ENCODE measurements around the gene CFTR. TPM values are rescaled to one million over a fixed set of nuclear protein-coding genes. Genes with fewer than 3 reads are reported as not detected.

Gene CFTR
- polyA plus RNA-seq, 2 of the 4 experiments (the other 2 are of a cell fraction): 0.13 to 0.31 TPM

GRCh38 chr7:117605712-117606111 lies 125.9 kb downstream of the CFTR start (continued):
- no peak for TF ChIP-seq CBX2 (IDR thresholded peaks at IDR 0.05; ENCODE audit: borderline replicate concordance, low read depth)
- TF ChIP-seq EHMT2 (IDR thresholded peaks at IDR 0.05; ENCODE audit: low read depth): no peak
- TF ChIP-seq RCOR1 (IDR thresholded peaks at IDR 0.05; ENCODE audit: low read depth, low read length): no peak
- TF ChIP-seq MAFK (IDR thresholded peaks at IDR 0.05; ENCODE audit: partially characterized antibody): no peak
- TF ChIP-seq KDM5A (IDR thresholded peaks at IDR 0.05): no peak
- no peak for TF ChIP-seq EHF (CRISPR knock-in tag; IDR thresholded peaks at IDR 0.05)
- TF ChIP-seq, protein P1, sequence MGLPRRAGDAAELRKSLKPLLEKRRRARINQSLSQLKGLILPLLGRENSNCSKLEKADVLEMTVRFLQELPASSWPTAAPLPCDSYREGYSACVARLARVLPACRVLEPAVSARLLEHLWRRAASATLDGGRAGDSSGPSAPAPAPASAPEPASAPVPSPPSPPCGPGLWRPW (IDR thresholded peaks at IDR 0.05): 0 out of 2 replicates have a peak, but pooled peaks have one; percentile 16
- peak; percentile 14; the same call in 1 of the 3 replicates for TF ChIP-seq SMC3 (IDR thresholded peaks at IDR 0.05)
- no peak for TF ChIP-seq RNF2 (IDR thresholded peaks at IDR 0.05; ENCODE audit: borderline replicate concordance, low read depth)
- TF ChIP-seq FOSB (CRISPR knock-in tag; IDR thresholded peaks at IDR 0.05): no peak

DNA sequence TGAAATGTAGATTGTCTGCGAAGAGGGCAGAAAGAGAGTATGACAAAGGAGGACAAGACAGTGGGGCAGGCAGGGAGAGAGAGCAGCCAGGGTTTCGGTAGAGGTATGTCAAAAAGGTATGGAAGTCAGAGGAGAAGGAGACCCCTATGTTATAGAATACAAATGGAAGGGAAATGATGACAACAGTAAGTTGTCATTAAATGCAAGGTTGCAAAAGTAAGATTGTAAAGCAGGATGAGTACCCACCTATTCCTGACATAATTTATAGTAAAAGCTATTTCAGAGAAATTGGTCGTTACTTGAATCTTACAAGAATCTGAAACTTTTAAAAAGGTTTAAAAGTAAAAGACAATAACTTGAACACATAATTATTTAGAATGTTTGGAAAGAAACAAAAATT lies 126.3 kb downstream of the CFTR start:
- WGBS (ENCODE audit: missing lambda C conversion rate): 78% methylated on average over 3 of the region's 3 CpGs
- DNase-seq (ENCODE audit: low read depth in 1 of 2, low spot score in 1 of 2): no peak
- POLR2A ChIA-PET: no interaction called here
- Histone ChIP-seq H3K4me3 (no peak overlapping the region), H3K27ac (peak overlapping the region; percentile 49 to 71; a peak in 4 of 6 replicates), H3K9me3 (no peaks in the 10 kb centered on the region; the same call in 2 of the 3 replicates), H3K4me1 (peaks cover 36% of the 10 kb centered on the region), H3K4me2 (peak overlapping the region; percentile 60; the same call in 1 of the 3 replicates)
- TF ChIP-seq CBX8 (IDR thresholded peaks at IDR 0.05) (no peak), MAFK (IDR thresholded peaks at IDR 0.05; ENCODE audit: partially characterized antibody) (peak; percentile 62)
- TF ChIP-seq, protein P2, sequence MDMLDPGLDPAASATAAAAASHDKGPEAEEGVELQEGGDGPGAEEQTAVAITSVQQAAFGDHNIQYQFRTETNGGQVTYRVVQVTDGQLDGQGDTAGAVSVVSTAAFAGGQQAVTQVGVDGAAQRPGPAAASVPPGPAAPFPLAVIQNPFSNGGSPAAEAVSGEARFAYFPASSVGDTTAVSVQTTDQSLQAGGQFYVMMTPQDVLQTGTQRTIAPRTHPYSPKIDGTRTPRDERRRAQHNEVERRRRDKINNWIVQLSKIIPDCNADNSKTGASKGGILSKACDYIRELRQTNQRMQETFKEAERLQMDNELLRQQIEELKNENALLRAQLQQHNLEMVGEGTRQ (IDR thresholded peaks at IDR 0.05): no peak
- CTCF ChIA-PET: no interaction called here
- no peak for FAIRE-seq
- ATAC-seq: no peak

DNA sequence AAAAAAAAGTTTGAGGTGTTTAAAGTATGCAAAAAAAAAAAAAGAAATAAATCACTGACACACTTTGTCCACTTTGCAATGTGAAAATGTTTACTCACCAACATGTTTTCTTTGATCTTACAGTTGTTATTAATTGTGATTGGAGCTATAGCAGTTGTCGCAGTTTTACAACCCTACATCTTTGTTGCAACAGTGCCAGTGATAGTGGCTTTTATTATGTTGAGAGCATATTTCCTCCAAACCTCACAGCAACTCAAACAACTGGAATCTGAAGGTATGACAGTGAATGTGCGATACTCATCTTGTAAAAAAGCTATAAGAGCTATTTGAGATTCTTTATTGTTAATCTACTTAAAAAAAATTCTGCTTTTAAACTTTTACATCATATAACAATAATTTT lies 130.6 kb downstream of the CFTR start:
- no peaks in the 10 kb centered on the region; the same call in 2 of the 3 replicates for H3K9me3 ChIP-seq
- H3K4me1 ChIP-seq: peaks cover 20% of the 10 kb centered on the region
- ATAC-seq (no peak), FAIRE-seq (no peak), DNase-seq (ENCODE audit: low read depth in 1 of 2, low spot score in 1 of 2) (no peak)
- no peak overlapping the region for H3K4me3 ChIP-seq
- TF ChIP-seq MAFK (IDR thresholded peaks at IDR 0.05; ENCODE audit: partially characterized antibody) (no peak), RFX5 (IDR thresholded peaks at IDR 0.05) (no peak)
- H3K27ac ChIP-seq: no peak overlapping the region
- ChIA-PET POLR2A (no interaction called here), CTCF (no interaction called here)
- WGBS (ENCODE audit: missing lambda C conversion rate): 92% methylated on average over 2 of the region's 2 CpGs
- H3K4me2 ChIP-seq: no peak overlapping the region

- POLR2A ChIA-PET: no interaction called here
- CTCF ChIA-PET: no interaction called here
- H3K9me3 ChIP-seq: no peaks in the 10 kb centered on the region
- no peak overlapping the region for H3K27ac ChIP-seq
- no peak for TF ChIP-seq EHMT2 (IDR thresholded peaks at IDR 0.05; ENCODE audit: low read depth)
- TF ChIP-seq, protein P1 (IDR thresholded peaks at IDR 0.05): no peak
- TF ChIP-seq HMGXB4 (CRISPR knock-in tag; IDR thresholded peaks at IDR 0.05; ENCODE audit: borderline replicate concordance): no peak
- no peak for TF ChIP-seq MAZ (IDR thresholded peaks at IDR 0.05; ENCODE audit: borderline replicate concordance, low read depth, low read length)
- no peak for TF ChIP-seq CTCF (IDR thresholded peaks at IDR 0.05)
- TF ChIP-seq POLR2A (IDR thresholded peaks at IDR 0.05; ENCODE audit: low read length): no peak
- no peak for TF ChIP-seq PHF8 (IDR thresholded peaks at IDR 0.05; ENCODE audit: borderline replicate concordance, low read depth)
- TF ChIP-seq RNF2 (IDR thresholded peaks at IDR 0.05; ENCODE audit: borderline replicate concordance, low read depth): no peak
- TF ChIP-seq, protein P2 (IDR thresholded peaks at IDR 0.05): no peak
- TF ChIP-seq TFCP2L1 (CRISPR knock-in tag; IDR thresholded peaks at IDR 0.05): no peak
- no peak for TF ChIP-seq MAFK (IDR thresholded peaks at IDR 0.05; ENCODE audit: partially characterized antibody)
- no peak for TF ChIP-seq CEBPB (IDR thresholded peaks at IDR 0.05)
- no peak for TF ChIP-seq SREBF2 (IDR thresholded peaks at IDR 0.05)
- TF ChIP-seq, protein P3, sequence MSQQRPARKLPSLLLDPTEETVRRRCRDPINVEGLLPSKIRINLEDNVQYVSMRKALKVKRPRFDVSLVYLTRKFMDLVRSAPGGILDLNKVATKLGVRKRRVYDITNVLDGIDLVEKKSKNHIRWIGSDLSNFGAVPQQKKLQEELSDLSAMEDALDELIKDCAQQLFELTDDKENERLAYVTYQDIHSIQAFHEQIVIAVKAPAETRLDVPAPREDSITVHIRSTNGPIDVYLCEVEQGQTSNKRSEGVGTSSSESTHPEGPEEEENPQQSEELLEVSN (IDR thresholded peaks at IDR 0.05; ENCODE audit: borderline replicate concordance, low read depth): no peak
- no peak for TF ChIP-seq FOXS1 (CRISPR knock-in tag; IDR thresholded peaks at IDR 0.05)
- no peak for TF ChIP-seq RFX5 (IDR thresholded peaks at IDR 0.05)
- TF ChIP-seq MAX (IDR thresholded peaks at IDR 0.05): no peak
- ATAC-seq (no peak), FAIRE-seq (no peak), DNase-seq (ENCODE audit: low read depth in 1 of 2, low spot score in 1 of 2) (no peak)
- WGBS (ENCODE audit: missing lambda C conversion rate): 75% methylated on average over 3 of the region's 3 CpGs
- no peak overlapping the region for H3K4me3 ChIP-seq
- no peak overlapping the region for H3K4me2 ChIP-seq
- H3K4me1 ChIP-seq: peaks cover 26% of the 10 kb centered on the region
These were observed 132.8 kb downstream of the CFTR start for GRCh38 chr7:117612637-117613036.
